HPDE6-E6E7 (cell line): Measurements from ENCODE around the gene FAM174C.
"Not testable (repeated sequence)": the region's sequence is repeated elsewhere in the genome, so short reads cannot be mapped to it uniquely, and the experiment has no call there.

Source experiments
- DNase-seq: peaks from one replicate; pipeline ENCODE4 v3.0.0; 2011; ENCODE audit warnings: missing footprints; ENCODE audit errors: extremely low spot score

FAM174C gene

DNA sequence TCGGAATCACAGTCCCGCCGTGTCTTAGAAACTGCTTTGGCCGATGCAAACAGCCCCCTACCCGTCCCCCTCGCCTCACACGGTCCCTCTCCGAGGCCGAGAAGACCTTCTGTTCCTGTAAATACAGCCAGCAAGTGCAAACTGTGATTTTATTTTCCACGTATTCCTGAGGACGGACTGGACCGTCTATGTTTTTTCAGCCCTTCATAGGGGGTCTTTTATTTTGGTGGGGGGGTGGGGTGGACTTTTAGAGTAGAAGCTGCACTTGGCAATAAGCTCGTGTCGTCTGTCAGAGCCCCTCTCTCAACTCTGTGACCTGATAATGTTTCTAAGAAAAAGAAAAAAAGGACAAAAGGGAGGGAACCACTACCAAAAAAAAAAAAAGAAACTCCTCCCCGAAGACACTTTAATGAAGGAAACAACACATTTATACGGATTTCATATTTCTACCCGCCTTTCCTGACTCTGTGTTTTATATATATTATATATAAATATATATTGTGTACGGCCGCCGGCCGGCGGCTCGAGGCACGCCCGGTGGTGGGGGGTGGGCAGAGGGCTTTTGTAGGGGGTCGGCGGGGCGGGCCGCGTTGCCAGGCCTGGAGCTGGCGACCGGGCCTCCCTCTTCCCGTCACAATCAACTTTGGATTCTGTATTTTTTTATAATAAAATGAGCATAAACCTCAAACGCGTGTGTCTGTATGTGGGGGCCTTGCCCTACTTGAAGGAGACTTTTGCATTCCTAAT is 25.6 kb downstream of the FAM174C start:
- no peak for DNase-seq

GRCh38 chr19:1302533-1303239 is 27.4 kb downstream of the FAM174C start:
- DNase-seq = no peak

- no peak for DNase-seq
Measured at GRCh38 chr19:1304197-1304924, 29.0 kb downstream of the FAM174C start.

- DNase-seq = not testable (repeated sequence)
Measured at GRCh38 chr19:1305354-1305753, 30.0 kb downstream of the FAM174C start.

GRCh38 chr19:1307320-1307719 is 32.0 kb downstream of the FAM174C start:
- DNase-seq = no peak

GRCh38 chr19:1307755-1308303 is 32.5 kb downstream of the FAM174C start:
- DNase-seq = no peak

DNA sequence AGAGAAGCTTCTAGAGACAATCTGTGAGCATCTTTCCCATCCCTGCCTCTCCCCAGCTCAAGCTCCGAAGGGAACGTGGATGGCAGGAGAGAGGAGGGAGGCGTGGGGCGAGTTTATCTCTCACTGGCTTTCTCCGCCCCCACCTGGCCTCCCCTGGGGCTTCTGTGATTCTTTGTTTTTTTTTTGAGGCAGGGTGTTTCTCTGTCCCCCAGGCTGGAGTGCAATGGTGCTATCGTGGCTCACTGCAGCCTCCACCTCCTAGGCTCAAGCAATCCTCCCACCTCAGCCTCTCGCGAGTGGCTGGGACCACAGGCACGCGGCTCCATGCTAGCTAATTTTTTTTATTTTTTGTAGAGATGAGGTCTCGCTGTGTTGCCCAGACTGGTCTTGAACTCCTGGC is 33.4 kb downstream of the FAM174C start:
- DNase-seq = no peak

DNA sequence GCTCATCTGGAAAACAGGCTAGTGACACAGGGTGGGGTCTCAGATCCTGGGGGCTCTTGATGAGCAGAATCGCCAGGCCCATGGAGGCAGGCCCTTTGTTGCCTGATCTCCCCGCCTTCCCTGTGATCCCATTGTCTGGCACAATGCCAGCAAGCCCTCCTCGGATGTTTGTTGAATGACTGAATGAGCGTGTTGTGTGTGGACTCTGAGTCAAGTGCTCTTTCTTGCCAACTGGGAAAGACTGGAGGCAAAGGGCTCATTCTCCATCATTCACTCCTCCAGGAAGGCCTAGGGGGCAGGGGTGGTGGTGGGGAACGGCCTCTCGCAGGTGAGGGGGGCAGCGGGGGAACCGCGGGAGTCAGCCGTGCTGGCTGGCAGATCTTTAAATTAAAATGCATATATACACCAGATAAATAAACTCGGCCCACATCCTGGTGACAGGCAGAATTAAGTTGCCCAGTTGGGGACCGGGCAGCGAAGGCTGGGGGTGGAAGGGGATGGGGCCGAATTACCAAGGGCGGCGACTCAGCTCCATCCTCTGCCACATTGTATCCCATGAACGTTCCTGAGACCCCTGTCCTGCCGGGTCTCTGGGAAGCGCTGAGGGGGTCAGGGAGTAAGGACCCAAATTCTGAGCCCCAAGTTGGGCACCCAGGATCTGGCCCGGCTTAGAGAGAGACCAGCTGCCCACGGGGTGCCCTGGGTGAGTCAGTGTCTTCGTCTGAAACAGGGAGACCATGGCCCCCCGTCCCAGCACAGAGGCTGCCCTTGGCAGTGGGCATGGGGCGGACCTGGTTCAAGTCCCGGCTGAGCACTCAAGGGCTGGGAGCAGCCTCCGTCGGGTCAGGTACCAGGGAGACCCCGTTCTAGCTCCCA is 34.9 kb downstream of the FAM174C start:
- no peak for DNase-seq

- no peak for DNase-seq
Measured at GRCh38 chr19:1310853-1311180, 35.5 kb downstream of the FAM174C start.

- no peak for DNase-seq
Measured at GRCh38 chr19:1311543-1312091, 36.3 kb downstream of the FAM174C start.

DNA sequence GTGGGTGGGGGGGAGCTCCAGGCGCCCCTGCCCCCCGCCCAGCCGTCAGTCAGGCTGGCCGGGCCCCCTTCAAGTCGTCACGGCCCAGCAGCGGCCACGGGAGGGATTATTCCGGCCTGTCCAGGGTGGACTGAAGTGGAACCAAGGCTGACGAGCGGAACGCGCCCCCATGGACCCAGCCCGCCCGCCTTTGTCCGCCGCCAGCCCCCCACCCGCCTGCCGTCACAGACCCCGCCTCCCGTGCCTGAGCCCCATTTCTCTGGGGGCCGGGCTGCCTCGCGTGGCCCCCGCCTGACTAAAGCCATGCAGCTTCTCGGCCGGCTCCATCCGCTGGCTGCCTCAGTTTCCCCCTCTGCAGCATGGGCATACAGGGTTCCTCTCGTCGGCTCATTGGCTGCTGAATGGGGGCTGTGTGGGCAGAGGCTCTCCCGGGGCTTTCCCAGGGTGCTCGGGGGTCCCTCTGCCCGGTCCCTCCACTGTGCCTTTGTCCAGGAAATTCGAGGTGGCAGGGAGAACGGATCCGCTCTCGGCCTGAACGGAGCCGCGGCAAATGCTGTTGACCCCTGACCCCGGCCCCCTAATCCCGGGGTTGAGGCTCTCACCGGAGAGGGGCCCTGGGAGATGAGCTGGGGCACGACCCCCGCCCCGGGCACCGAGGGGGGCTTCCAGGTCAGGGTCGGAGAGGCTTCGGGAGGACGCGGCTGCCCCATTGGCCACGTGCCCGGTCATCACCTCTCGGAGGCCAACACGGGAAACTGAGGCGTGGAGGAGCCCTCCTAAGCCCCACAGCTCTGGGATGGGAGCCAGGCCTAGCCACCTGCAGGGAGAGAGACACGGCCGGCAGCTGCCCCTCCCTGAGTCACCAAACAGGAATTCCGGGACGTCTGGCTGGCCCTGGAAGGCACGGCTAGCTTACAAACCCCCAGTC is 37.7 kb downstream of the FAM174C start:
- peak; percentile 84 for DNase-seq

DNA sequence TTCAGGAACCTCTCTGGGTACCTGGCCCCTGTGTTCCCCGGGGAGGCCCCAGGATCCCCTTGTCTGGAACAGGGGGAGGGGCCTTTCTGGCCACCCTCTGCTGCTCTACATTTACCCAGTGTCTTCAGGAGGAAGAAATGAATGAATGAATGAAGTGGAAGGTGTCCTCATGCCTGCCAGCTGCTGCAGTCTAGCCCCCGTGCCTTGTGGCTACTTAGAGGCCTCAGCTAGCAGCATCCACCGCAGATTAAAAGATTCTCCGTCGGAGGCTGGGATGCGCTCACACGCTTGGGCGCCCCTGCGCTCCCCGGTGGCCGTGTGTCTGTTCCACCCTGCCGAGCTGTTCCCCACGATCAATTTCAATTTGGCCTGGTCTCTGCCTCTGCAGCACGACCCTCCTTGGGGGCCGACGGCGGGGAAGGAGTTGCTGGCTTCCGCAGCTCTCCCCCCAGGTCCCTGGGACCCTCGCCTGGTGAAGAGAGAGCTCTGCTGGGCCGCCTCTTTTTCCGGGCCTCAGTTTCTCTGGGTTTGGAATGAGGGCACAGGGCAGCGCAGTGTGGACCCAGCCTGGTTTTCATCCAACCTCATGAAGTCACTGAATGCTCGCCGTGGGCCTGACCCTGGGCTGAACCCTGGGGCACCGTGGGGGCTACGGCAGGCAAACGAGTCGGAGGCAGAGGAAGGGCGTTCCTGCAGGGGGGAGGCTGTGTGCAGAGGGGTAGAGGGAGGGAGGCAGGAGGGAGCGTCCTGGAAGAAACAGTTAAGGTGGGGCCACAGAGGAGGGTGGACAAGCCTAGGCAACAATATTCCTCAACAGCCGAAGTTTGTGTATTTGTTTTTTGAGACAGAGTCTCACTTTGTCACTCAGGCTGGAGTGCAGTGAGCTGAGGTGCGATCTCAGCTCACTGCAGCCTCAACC is 38.6 kb downstream of the FAM174C start:
- no peak for DNase-seq

DNA sequence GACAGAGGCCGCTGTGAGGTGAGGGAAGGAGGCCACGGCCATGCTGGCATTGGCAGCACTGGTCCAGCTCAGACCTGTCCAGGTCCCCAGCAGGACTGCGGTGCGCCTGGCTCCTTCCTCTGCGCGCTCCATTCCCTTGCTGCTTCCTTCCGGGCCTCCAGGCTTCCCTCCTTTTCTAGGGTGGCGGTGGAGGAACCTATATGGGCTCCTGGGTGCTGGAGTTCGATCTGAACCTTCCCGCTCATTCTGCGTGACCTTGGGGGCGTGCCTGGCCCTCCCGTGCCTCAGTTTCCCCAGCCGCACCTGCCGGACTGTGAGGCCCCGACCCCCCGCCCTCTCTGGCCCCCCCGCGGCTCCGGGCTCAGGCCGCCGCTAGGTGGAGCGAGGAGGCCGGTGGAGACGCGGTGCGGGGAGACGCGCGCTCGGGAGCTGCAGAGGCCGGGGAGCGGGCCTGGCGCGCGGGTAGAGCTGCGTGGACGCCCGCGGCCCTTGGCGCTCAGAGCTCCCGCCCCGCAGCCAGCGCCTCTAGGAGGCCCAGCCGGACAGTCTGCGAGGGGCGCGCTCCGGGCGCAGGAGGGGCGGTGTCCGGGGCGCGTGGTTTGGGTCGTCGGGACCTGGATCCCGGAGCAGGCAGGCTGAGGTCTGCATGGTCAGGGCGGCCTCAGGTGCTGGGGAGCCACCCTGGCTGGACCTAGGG is 40.3 kb downstream of the FAM174C start:
- DNase-seq = peak; percentile 62

DNA sequence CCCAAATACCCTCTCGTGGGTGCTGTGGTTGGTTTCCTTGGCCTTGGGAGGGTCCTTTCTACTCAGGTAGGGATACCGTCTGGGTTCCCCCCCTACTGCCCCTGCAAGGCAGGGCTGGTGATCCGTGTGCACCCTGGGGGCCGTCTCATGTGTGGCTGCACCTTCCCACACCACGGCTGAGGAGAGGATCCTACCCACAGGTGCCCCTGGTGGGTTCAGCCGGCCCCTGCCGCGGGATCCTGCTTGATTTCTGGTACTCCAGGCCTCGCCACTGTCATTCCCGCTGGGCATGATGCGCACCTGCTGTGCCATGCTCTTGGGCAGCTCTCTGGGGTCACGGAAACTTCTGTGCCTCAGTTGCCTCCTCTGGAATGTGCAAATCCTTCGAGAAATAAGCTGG is 41.1 kb downstream of the FAM174C start:
- no peak for DNase-seq

DNA sequence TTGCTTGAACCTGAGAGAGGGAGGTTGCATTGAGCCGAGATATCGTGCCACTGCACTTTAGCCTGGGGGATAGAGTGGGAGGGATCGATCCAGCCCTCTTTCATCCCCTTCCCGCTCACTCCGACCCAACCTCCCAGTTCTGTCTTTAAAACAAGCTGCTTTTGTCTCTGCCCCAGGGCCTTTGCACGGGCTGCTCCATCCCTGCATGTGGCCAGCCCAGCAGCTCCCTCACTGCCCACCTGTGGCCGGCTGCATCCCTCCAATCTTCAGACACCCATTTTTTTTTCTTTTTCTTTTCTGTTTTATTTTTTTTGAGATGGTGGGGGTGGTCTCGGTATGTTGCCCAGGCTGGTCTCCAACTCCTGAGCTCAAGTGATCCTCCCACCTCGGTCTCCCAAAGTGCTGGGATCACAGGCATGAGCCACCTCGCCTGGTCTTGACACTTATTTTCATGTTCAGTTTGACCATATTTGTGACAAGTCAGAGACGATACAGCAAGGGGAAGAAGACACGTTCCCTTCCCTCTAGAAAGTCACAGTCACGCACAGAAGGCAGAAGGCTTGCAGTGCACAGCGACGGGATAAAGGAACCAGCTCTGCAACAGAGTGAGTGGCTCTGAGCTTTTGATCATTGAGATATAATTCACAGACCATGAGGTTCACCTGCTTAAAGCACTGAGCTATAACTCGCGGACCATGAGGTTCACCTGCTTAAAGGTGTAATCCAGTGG is 42.1 kb downstream of the FAM174C start:
- DNase-seq = no peak

DNA sequence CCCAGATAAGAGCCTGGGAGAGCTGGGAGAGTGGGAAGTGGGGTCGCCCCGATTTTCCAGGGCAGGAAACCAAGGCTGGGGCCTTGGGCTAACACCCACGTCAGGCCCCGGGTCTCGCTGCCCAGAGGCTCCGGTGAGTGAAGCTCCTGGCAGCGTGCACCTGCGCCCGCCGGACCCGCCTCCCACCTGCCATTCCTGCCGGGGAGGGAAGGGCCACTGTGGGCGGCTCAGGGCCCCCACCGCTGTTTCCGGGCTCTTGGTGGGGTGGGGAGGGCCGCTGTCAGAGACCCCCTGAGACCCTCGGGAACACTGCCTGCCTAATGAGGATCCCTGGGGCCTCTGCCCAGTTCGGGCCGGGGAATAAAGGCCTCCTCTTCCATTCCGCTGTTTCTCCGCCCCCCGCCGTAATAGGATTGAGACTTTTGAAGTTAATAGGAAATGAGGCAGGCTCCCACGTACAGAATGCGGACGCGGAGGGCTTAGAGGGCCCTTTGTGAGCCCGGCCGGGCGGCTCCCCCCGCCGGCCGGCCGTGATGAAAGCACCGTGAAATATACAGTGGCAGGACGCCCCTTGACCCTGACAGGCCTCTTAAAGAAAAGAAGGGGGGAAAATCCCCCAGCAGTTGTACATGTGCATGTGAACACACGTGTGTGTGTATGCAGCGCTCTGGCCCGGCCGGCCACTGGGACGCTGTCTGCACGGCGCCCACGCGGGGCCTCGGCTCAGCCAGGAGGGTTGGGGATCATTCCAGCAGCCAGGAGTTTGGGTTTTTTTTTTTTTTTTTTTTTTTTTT is 43.5 kb downstream of the FAM174C start:
- DNase-seq = no peak

DNA sequence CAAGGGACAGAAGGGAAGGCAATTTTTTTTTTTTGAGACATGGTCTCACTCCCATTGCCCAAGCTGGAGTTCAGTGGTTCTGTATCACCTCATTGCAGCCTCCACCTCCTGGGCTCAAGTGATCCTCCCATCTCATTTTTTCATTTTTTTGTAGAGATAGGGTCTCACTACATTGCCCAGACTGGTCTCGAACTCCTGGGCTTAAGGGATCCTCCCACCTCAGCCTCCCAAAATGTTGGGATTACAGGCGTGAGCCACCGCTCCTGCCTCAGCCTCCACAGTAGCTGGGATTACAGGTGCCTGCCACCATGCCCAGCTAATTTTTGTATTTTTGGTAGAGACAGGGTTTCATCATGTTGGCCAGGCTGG is 44.9 kb downstream of the FAM174C start:
- not testable (repeated sequence) for DNase-seq
